ENCODE results near the gene HSPB2.
A peak's percentile ranks its signal among the peaks of the same experiment; 100 is the strongest.

The HSPB2 gene

GRCh38 chr11:111936040-111936540 is 23.6 kb downstream of the HSPB2 start:
- ATAC-seq (ENCODE audit: insufficient read depth, low read depth) (no peak), DNase-seq (no peak)
- Histone ChIP-seq H3K27me3 (ENCODE audit: insufficient read depth, low read length, poor library complexity) (no peaks in the 10 kb centered on the region), H4K20me1 (ENCODE audit: insufficient read depth, low read length) (no peaks in the 10 kb centered on the region), H3K4me1 (ENCODE audit: insufficient read depth, low read length) (peaks cover 35% of the 10 kb centered on the region), H3K79me2 (ENCODE audit: insufficient read depth, low read length) (no peaks in the 10 kb centered on the region), H3K9ac (ENCODE audit: low read depth, low read length) (peak overlapping the region; percentile 64), H3K36me3 (ENCODE audit: insufficient read depth, low read length) (no peaks in the 10 kb centered on the region), H3K9me3 (ENCODE audit: insufficient read depth, low read length, severe bottlenecking) (no peaks in the 10 kb centered on the region), H3K27ac (ENCODE audit: low read length) (no peak overlapping the region), H3K4me3 (ENCODE audit: low read depth in 1 of 2, low read length in 2 of 2) (peak overlapping the region; percentile 37 to 74; a peak in 3 of 4 replicates), H3K4me2 (ENCODE audit: insufficient read depth, low read length) (peak overlapping the region; percentile 91), H2AFZ (ENCODE audit: low read depth, low read length) (peak overlapping the region; percentile 92)
- TF ChIP-seq EZH2 (IDR thresholded peaks at IDR 0.05; ENCODE audit: borderline replicate concordance, low read depth, low read length, severe bottlenecking) = no peak
- TF ChIP-seq CTCF (IDR thresholded peaks at IDR 0.05; ENCODE audit: borderline replicate concordance, extremely low read depth, low read length, poor library complexity, severe bottlenecking) = no peak

- H3K36me3 ChIP-seq (ENCODE audit: insufficient read depth, low read length) = no peaks in the 10 kb centered on the region
- no peaks in the 10 kb centered on the region for H3K9me3 ChIP-seq (ENCODE audit: insufficient read depth, low read length, severe bottlenecking)
- no peaks in the 10 kb centered on the region for H3K27me3 ChIP-seq (ENCODE audit: insufficient read depth, low read length, poor library complexity)
- no peaks in the 10 kb centered on the region for H4K20me1 ChIP-seq (ENCODE audit: insufficient read depth, low read length)
- peak overlapping the region in 1 of 2 experiments; percentile 74; a peak in 2 of 4 replicates for H3K4me3 ChIP-seq (ENCODE audit: low read depth in 1 of 2, low read length in 2 of 2)
- TF ChIP-seq CTCF (IDR thresholded peaks at IDR 0.05; ENCODE audit: borderline replicate concordance, extremely low read depth, low read length, poor library complexity, severe bottlenecking) (no peak), EZH2 (IDR thresholded peaks at IDR 0.05; ENCODE audit: borderline replicate concordance, low read depth, low read length, severe bottlenecking) (no peak)
- peak overlapping the region; percentile 64; the same call in 1 of the 2 replicates for H3K9ac ChIP-seq (ENCODE audit: low read depth, low read length)
- H3K79me2 ChIP-seq (ENCODE audit: insufficient read depth, low read length) = no peaks in the 10 kb centered on the region
- ATAC-seq (ENCODE audit: insufficient read depth, low read depth) (no peak), DNase-seq (no peak)
- no peak overlapping the region for H3K27ac ChIP-seq (ENCODE audit: low read length)
- H3K4me1 ChIP-seq (ENCODE audit: insufficient read depth, low read length) = peaks cover 28% of the 10 kb centered on the region
- peak overlapping the region; percentile 92 for H2AFZ ChIP-seq (ENCODE audit: low read depth, low read length)
- peak overlapping the region; percentile 91 for H3K4me2 ChIP-seq (ENCODE audit: insufficient read depth, low read length)
These were observed 24.9 kb downstream of the HSPB2 start for GRCh38 chr11:111937461-111937769.

- TF ChIP-seq CTCF (IDR thresholded peaks at IDR 0.05; ENCODE audit: borderline replicate concordance, extremely low read depth, low read length, poor library complexity, severe bottlenecking) (no peak), EZH2 (IDR thresholded peaks at IDR 0.05; ENCODE audit: borderline replicate concordance, low read depth, low read length, severe bottlenecking) (no peak)
- H2AFZ ChIP-seq (ENCODE audit: low read depth, low read length) = peak overlapping the region; percentile 92
- no peak overlapping the region for H3K27ac ChIP-seq (ENCODE audit: low read length)
- H3K79me2 ChIP-seq (ENCODE audit: insufficient read depth, low read length) = no peaks in the 10 kb centered on the region
- peaks cover 28% of the 10 kb centered on the region for H3K4me1 ChIP-seq (ENCODE audit: insufficient read depth, low read length)
- no peak overlapping the region for H3K9ac ChIP-seq (ENCODE audit: low read depth, low read length)
- ATAC-seq (ENCODE audit: insufficient read depth, low read depth) (no peak), DNase-seq (no peak)
- no peak overlapping the region for H3K4me3 ChIP-seq (ENCODE audit: low read depth in 1 of 2, low read length in 2 of 2)
- H3K27me3 ChIP-seq (ENCODE audit: insufficient read depth, low read length, poor library complexity) = no peaks in the 10 kb centered on the region
- no peaks in the 10 kb centered on the region for H3K36me3 ChIP-seq (ENCODE audit: insufficient read depth, low read length)
- peak overlapping the region; percentile 91 for H3K4me2 ChIP-seq (ENCODE audit: insufficient read depth, low read length)
- no peaks in the 10 kb centered on the region for H3K9me3 ChIP-seq (ENCODE audit: insufficient read depth, low read length, severe bottlenecking)
- no peaks in the 10 kb centered on the region for H4K20me1 ChIP-seq (ENCODE audit: insufficient read depth, low read length)
These were observed 25.3 kb downstream of the HSPB2 start for GRCh38 chr11:111937844-111938243.

Measured in DND-41 (cell line).